Keratinocyte (primary cell): ENCODE data around the gene PTEN. TPM values are rescaled to one million over a fixed set of nuclear protein-coding genes. Genes with fewer than 3 reads are reported as not detected.

ENCODE experiments used
- DNase-seq: peaks from one replicate; pipeline ENCODE4 v3.0.0-alpha.2; 2011; ENCODE audit warnings: low read depth, missing footprints, low spot score
- FAIRE-seq: peaks from 2 replicates; lab custom pipeline; 2011; peaks lifted over from hg19 to GRCh38; lab: Jason Lieb, UNC
- H2AFZ ChIP-seq: 2 replicates; pipeline ENCODE4 v1.6.0; 2012; ENCODE audit warnings: low read length, control low read depth, inconsistent platforms; ENCODE audit not compliant: control insufficient read depth
- H3K27ac ChIP-seq: 2 replicates; pipeline ENCODE4 v1.5.1; 2011; ENCODE audit warnings: low read length; ENCODE audit not compliant: control insufficient read depth, insufficient read depth
- H3K27me3 ChIP-seq: 3 replicates; pipeline ENCODE4 v1.6.0; 2011; ENCODE audit warnings: low read length; ENCODE audit not compliant: control insufficient read depth, insufficient read depth; ENCODE audit errors: extremely low read depth
- H3K36me3 ChIP-seq, 2 experiments: 2 replicates in 1 of 2; 3 replicates in 1 of 2; pipeline ENCODE4 v1.5.1; 2011; ENCODE audit warnings: low read length in 2 of 2, mild to moderate bottlenecking in 1 of 2; ENCODE audit not compliant: control insufficient read depth in 2 of 2, insufficient read depth in 2 of 2; ENCODE audit errors: extremely low read depth in 1 of 2
- H3K4me1 ChIP-seq: 3 replicates; pipeline ENCODE4 v1.5.1; 2011; ENCODE audit warnings: low read length; ENCODE audit not compliant: control insufficient read depth, insufficient read depth; ENCODE audit errors: extremely low read depth
- H3K4me2 ChIP-seq: 3 replicates; pipeline ENCODE4 v1.6.0; 2011; ENCODE audit warnings: low read depth, low read length; ENCODE audit not compliant: control insufficient read depth, insufficient read depth; ENCODE audit errors: extremely low read depth
- H3K4me3 ChIP-seq, 3 experiments: fragments of 200-600 bp in 1 of 3; sonication (generic) in 1 of 3; 2 replicates in 2 of 3; 3 replicates in 1 of 3; pipeline ENCODE4 v1.5.1; 2011 to 2016; ENCODE audit warnings: low read length in 3 of 3, mild to moderate bottlenecking in 3 of 3, control low read depth in 2 of 3, inconsistent platforms in 1 of 3, low read depth in 1 of 3, mixed read lengths in 1 of 3, mixed run types in 1 of 3, moderate library complexity in 1 of 3; ENCODE audit not compliant: control insufficient read depth in 2 of 3, insufficient read depth in 2 of 3; ENCODE audit errors: extremely low read depth in 1 of 3
- H3K79me2 ChIP-seq: 2 replicates; pipeline ENCODE4 v1.6.0; 2012; ENCODE audit warnings: low read length; ENCODE audit not compliant: control insufficient read depth, insufficient read depth
- H3K9ac ChIP-seq: 3 replicates; pipeline ENCODE4 v1.6.0; 2011; ENCODE audit warnings: low read length; ENCODE audit not compliant: control insufficient read depth, insufficient read depth; ENCODE audit errors: extremely low read depth
- H3K9me1 ChIP-seq: 3 replicates; pipeline ENCODE4 v1.6.0; 2011; ENCODE audit warnings: low read length; ENCODE audit not compliant: control insufficient read depth, insufficient read depth; ENCODE audit errors: extremely low read depth
- H3K9me3 ChIP-seq: 2 replicates; pipeline ENCODE4 v1.5.1; 2012; ENCODE audit warnings: low read depth, low read length; ENCODE audit not compliant: control insufficient read depth
- H4K20me1 ChIP-seq: 3 replicates; pipeline ENCODE4 v1.6.0; 2011; ENCODE audit warnings: low read length; ENCODE audit not compliant: control insufficient read depth, insufficient read depth; ENCODE audit errors: extremely low read depth
- CTCF ChIP-seq, 3 experiments: IDR thresholded peaks in 1 of 3; conservative IDR thresholded peaks in 1 of 3; optimal IDR thresholded peaks in 1 of 3; 2 replicates in 2 of 3; 3 replicates in 1 of 3; pipeline versions ENCODE3 to v1.5.1; 2011; ENCODE audit warnings: low read length in 3 of 3, mild to moderate bottlenecking in 3 of 3, moderate library complexity in 2 of 3, control low read depth in 1 of 3, inconsistent platforms in 1 of 3; ENCODE audit not compliant: insufficient read depth in 2 of 3; ENCODE audit errors: extremely low read depth in 1 of 3
- EZH2 ChIP-seq: IDR thresholded peaks from one replicate; pipeline ENCODE4 v1.6.1; 2012; ENCODE audit warnings: inconsistent platforms, mild to moderate bottlenecking, low read length, moderate library complexity
- dilution Hi-C: fragments of 300-500 bp; cut with MboI; formaldehyde crosslinking; loops from one replicate; pipeline ENCODE4 v1.7.0; 2020; ENCODE audit warnings: low sequenced_read_pairs; ENCODE audit not compliant: extremely low pct_ligation_motif_present
- polyA plus RNA-seq, 5 experiments: library from polyadenylated mRNA; depleted of rRNA in 3 of 5; stranded (reverse) in 3 of 5; stranded (forward) in 1 of 5; unstranded in 1 of 5; fragments of >200 nt; gene quantifications; 1 replicate in 1 of 5; 2 replicates in 3 of 5; 3 replicates in 1 of 5; pipeline versions ENCODE4 v1.2.1 to v1.2.3, GENCODE V29; 2011 to 2012; ENCODE audit warnings: missing spikeins in 2 of 5, low read depth in 1 of 5, low replicate concordance in 1 of 5

Gene PTEN
- polyA plus RNA-seq, 1 donor (not counting 4 experiments of a cell fraction or from before 2014, with no cell fraction given), result 39.4 TPM

GRCh38 chr10:87974130-87974529 lies 110.7 kb downstream of the PTEN start:
- Histone ChIP-seq H3K9me1 (no peaks in the 10 kb centered on the region), H3K4me3 (no peak overlapping the region), H4K20me1 (no peaks in the 10 kb centered on the region), H3K9me3 (no peaks in the 10 kb centered on the region), H3K4me1 (peaks cover 4% of the 10 kb centered on the region), H2AFZ (no peak overlapping the region), H3K27ac (no peak overlapping the region), H3K4me2 (no peak overlapping the region), H3K36me3 (no peaks in the 10 kb centered on the region), H3K27me3 (no peaks in the 10 kb centered on the region), H3K79me2 (no peaks in the 10 kb centered on the region), H3K9ac (no peak overlapping the region)
- DNase-seq (no peak), FAIRE-seq (no peak)
- dilution Hi-C loops, result no loop called here
- TF ChIP-seq CTCF (optimal IDR thresholded peaks at IDR 0.05 in 1 of 3, IDR thresholded peaks at IDR 0.05 in 1 of 3, conservative IDR thresholded peaks at IDR 0.05 in 1 of 3; ENCODE audit: extremely low read depth in 1 of 3, insufficient read depth in 2 of 3, low read length in 3 of 3), result no peak
- no peak for TF ChIP-seq EZH2

- Histone ChIP-seq H3K9me3 (no peaks in the 10 kb centered on the region), H2AFZ (no peak overlapping the region), H3K27ac (no peak overlapping the region), H3K27me3 (no peaks in the 10 kb centered on the region), H3K9ac (no peak overlapping the region), H3K4me2 (no peak overlapping the region), H3K9me1 (no peaks in the 10 kb centered on the region), H3K79me2 (no peaks in the 10 kb centered on the region), H4K20me1 (no peaks in the 10 kb centered on the region), H3K36me3 (no peaks in the 10 kb centered on the region), H3K4me1 (peaks cover 5% of the 10 kb centered on the region), H3K4me3 (no peak overlapping the region)
- TF ChIP-seq EZH2 (no peak), CTCF (optimal IDR thresholded peaks at IDR 0.05 in 1 of 3, IDR thresholded peaks at IDR 0.05 in 1 of 3, conservative IDR thresholded peaks at IDR 0.05 in 1 of 3; ENCODE audit: extremely low read depth in 1 of 3, insufficient read depth in 2 of 3, low read length in 3 of 3) (no peak)
- dilution Hi-C loops, result no loop called here
- DNase-seq (no peak), FAIRE-seq (no peak)
These were observed 111.3 kb downstream of the PTEN start for GRCh38 chr10:87974769-87975168.
